HCT116 (cell line): ENCODE data around the gene MTRR. TPM values are rescaled to one million over a fixed set of nuclear protein-coding genes. Genes with fewer than 3 reads are reported as not detected.

Experiments used
- ATAC-seq: fragments of 200-7000 bp; cut with Tn5 transposase; 2 replicates; pipeline ENCODE4 v1.9.1; 2020; ENCODE audit warnings: mild to moderate bottlenecking, moderate library complexity
- BruUV-seq: library from RNA; stranded (reverse); fragments of 400-500 nt; replicated peaks from 2 replicates; lab custom pipeline; 2021; lab: Mats Ljungman, UMichigan
- CTCF ChIA-PET: fragments of 300-600 bp; sonication (Branson Sonifier 250); formaldehyde crosslinking; loops from one replicate; lab custom pipeline; 2021; ENCODE audit warnings: antibody characterized with exemption; lab: Charles Lee
- POLR2A ChIA-PET: fragments of 300-600, 350-600 bp; sonication (Branson Sonifier 250); formaldehyde crosslinking; loops from one replicate; lab custom pipeline; 2021; ENCODE audit warnings: antibody characterized with exemption; lab: Charles Lee
- RAD21 ChIA-PET, 2 experiments: fragments of 300-600 bp; sonication (Branson Sonifier 250); formaldehyde crosslinking; loops; one replicate each; lab custom pipeline; 2023; ENCODE audit warnings: low total read pairs in 2 of 2; ENCODE audit not compliant: uncharacterized antibody in 2 of 2, unreplicated experiment in 2 of 2, low non-redundant PET in 1 of 2; lab: Charles Lee
- DNase-seq: peaks from one replicate; pipeline ENCODE4 v3.0.0-alpha.2; 2010; ENCODE audit warnings: low read depth, low spot score
- H2AFZ ChIP-seq: fragments of 200-600 bp; shearing (Covaris generic), sonication (generic); 2 replicates; pipeline ENCODE4 v1.6.1; 2017; ENCODE audit warnings: low read depth, mixed run types, mixed read lengths, antibody characterized with exemption, low read length; ENCODE audit not compliant: poor library complexity, severe bottlenecking
- H3K27ac ChIP-seq: 2 replicates; pipeline ENCODE4 v1.5.1; 2012; ENCODE audit warnings: low read depth, low read length
- H3K27me3 ChIP-seq: fragments of 200-600 bp; sonication (generic); 2 replicates; pipeline ENCODE4 v1.6.1; 2016; ENCODE audit warnings: mixed run types, low read length, mixed read lengths; ENCODE audit not compliant: insufficient read depth
- H3K36me3 ChIP-seq, 2 experiments: fragments of 200-500 bp in 1 of 2; fragments of 200-600 bp in 1 of 2; sonication (Bioruptor generic) in 1 of 2; sonication (generic) in 1 of 2; 2 replicates each; pipeline versions ENCODE4 v1.5.1 to v1.6.1; 2014 to 2016; ENCODE audit warnings: low read length in 2 of 2, inconsistent platforms in 1 of 2, mixed read lengths in 1 of 2, mixed run types in 1 of 2; ENCODE audit not compliant: insufficient read depth in 2 of 2, control insufficient read depth in 1 of 2
- H3K4me1 ChIP-seq, 2 experiments: fragments of 200-600 bp in 1 of 2; sonication (generic) in 1 of 2; 2 replicates each; pipeline versions ENCODE4 v1.5.1 to v1.6.1; 2012 to 2017; ENCODE audit warnings: low read length in 2 of 2, inconsistent platforms in 1 of 2, mild to moderate bottlenecking in 1 of 2, mixed read lengths in 1 of 2, mixed run types in 1 of 2, moderate library complexity in 1 of 2; ENCODE audit not compliant: insufficient read depth in 2 of 2, control insufficient read depth in 1 of 2
- H3K4me2 ChIP-seq: fragments of 200-600 bp; sonication (generic); 2 replicates; pipeline ENCODE4 v1.6.1; 2017; ENCODE audit warnings: mixed run types, low read length, mixed read lengths
- H3K4me3 ChIP-seq, 2 experiments: fragments of 200-600 bp in 1 of 2; sonication (generic) in 1 of 2; replicated peaks in 1 of 2; 2 replicates each; pipeline ENCODE4 v1.5.1; 2011 to 2016; ENCODE audit warnings: low read length in 2 of 2, control low read depth in 1 of 2, low read depth in 1 of 2, mild to moderate bottlenecking in 1 of 2, mixed read lengths in 1 of 2, mixed run types in 1 of 2
- H3K79me2 ChIP-seq: fragments of 200-600 bp; sonication (generic); 2 replicates; pipeline ENCODE4 v1.6.1; 2017; ENCODE audit warnings: mild to moderate bottlenecking, mixed run types, low read length, moderate library complexity, mixed read lengths; ENCODE audit not compliant: insufficient read depth
- H3K9ac ChIP-seq: fragments of 200-600 bp; sonication (generic); 2 replicates; pipeline ENCODE4 v1.6.1; 2016; ENCODE audit warnings: low read length, mixed read lengths
- H3K9me2 ChIP-seq: fragments of 200-600 bp; sonication (generic), shearing (Covaris generic); 2 replicates; pipeline ENCODE4 v1.6.1; 2017; ENCODE audit warnings: mixed run types, mild to moderate bottlenecking, moderate library complexity; ENCODE audit not compliant: insufficient read depth
- H3K9me3 ChIP-seq, 2 experiments: fragments of 200-500 bp in 1 of 2; fragments of 200-600 bp in 1 of 2; sonication (Bioruptor generic) in 1 of 2; sonication (generic) in 1 of 2; 2 replicates each; pipeline ENCODE4 v1.6.1; 2014 to 2017; ENCODE audit warnings: low read length in 2 of 2, mixed read lengths in 2 of 2, inconsistent platforms in 1 of 2, low read depth in 1 of 2, mild to moderate bottlenecking in 1 of 2, mixed run types in 1 of 2, moderate library complexity in 1 of 2; ENCODE audit not compliant: control insufficient read depth in 1 of 2, insufficient read depth in 1 of 2
- H4K20me1 ChIP-seq: fragments of 200-600 bp; sonication (generic), shearing (Covaris generic); 2 replicates; pipeline ENCODE4 v1.6.1; 2017; ENCODE audit warnings: mixed run types, mild to moderate bottlenecking, moderate library complexity; ENCODE audit not compliant: insufficient read depth
- CEBPB ChIP-seq: IDR thresholded peaks from 2 replicates; pipeline ENCODE4 v1.6.1; 2012; ENCODE audit warnings: low read depth
- EGR1 ChIP-seq: IDR thresholded peaks from 2 replicates; pipeline ENCODE4 v1.6.1; 2012; ENCODE audit warnings: low read depth
- ELF1 ChIP-seq: IDR thresholded peaks from 2 replicates; pipeline ENCODE4 v1.6.1; 2012; ENCODE audit warnings: low read depth, borderline replicate concordance
- EZH2 ChIP-seq: fragments of 200-600 bp; sonication (generic); IDR thresholded peaks from 2 replicates; pipeline ENCODE4 v1.6.1; 2017; ENCODE audit warnings: antibody characterized with exemption, mixed run types
- EZH2phosphoT487 ChIP-seq: fragments of 200-600 bp; IDR thresholded peaks from 2 replicates; pipeline ENCODE4 v1.6.1; 2018; ENCODE audit warnings: antibody characterized with exemption, borderline replicate concordance
- MAX ChIP-seq: IDR thresholded peaks from 2 replicates; pipeline ENCODE4 v1.6.1; 2012
- POLR2A ChIP-seq: IDR thresholded peaks from 2 replicates; pipeline ENCODE4 v1.7.0; 2011; ENCODE audit warnings: borderline replicate concordance; ENCODE audit not compliant: insufficient read depth, insufficient read length; ENCODE audit errors: extremely low read depth
- POLR2AphosphoS5 ChIP-seq: IDR thresholded peaks from 2 replicates; pipeline ENCODE4 v1.6.1; 2011; ENCODE audit warnings: mild to moderate bottlenecking, low read depth, low read length, moderate library complexity
- RAD21 ChIP-seq: IDR thresholded peaks from 2 replicates; pipeline ENCODE4 v1.6.1; 2012; ENCODE audit warnings: low read depth, mild to moderate bottlenecking
- SIN3A ChIP-seq: IDR thresholded peaks from 2 replicates; pipeline ENCODE4 v1.6.1; 2012; ENCODE audit warnings: low read depth
- SP1 ChIP-seq: IDR thresholded peaks from 2 replicates; pipeline ENCODE4 v1.6.1; 2012; ENCODE audit warnings: low read depth
- SRF ChIP-seq: IDR thresholded peaks from 2 replicates; pipeline ENCODE4 v1.6.1; 2012; ENCODE audit warnings: low read depth
- TCF7L2 ChIP-seq: IDR thresholded peaks from 2 replicates; pipeline ENCODE4 v1.7.0; 2011; ENCODE audit warnings: borderline replicate concordance, inconsistent platforms; ENCODE audit not compliant: insufficient read depth, insufficient read length; ENCODE audit errors: extremely low read depth
- YY1 ChIP-seq: IDR thresholded peaks from 2 replicates; pipeline ENCODE4 v1.6.1; 2011; ENCODE audit warnings: low read length, low read depth, moderate library complexity, mild to moderate bottlenecking; ENCODE audit not compliant: insufficient replicate concordance; ENCODE audit errors: extremely low read depth
- ZFX ChIP-seq: fragments of 450-650 bp; IDR thresholded peaks from 2 replicates; pipeline ENCODE4 v1.6.1; 2017
- intact Hi-C: fragments of 100-400 bp; cut with micrococcal nuclease; formaldehyde crosslinking; loops from 2 replicates; pipeline ENCODE4 v1.10.0; 2022
- total RNA-seq: library from RNA; stranded (reverse); gene quantifications from one replicate; pipeline ENCODE4 v1.2.1, GENCODE V29; 2021; ENCODE audit not compliant: unreplicated experiment
- TF ChIP-seq, protein P1 (sequence below): IDR thresholded peaks from 2 replicates; pipeline ENCODE4 v1.6.1; 2012; ENCODE audit warnings: low read depth
- TF ChIP-seq, protein P2 (sequence below), 3 experiments: fragments of 200-600 bp in 1 of 3; sonication (generic) in 1 of 3; IDR thresholded peaks in 2 of 3; conservative IDR thresholded peaks in 1 of 3; 2 replicates each; pipeline ENCODE4 v1.5.1; 2012 to 2017; ENCODE audit warnings: low read depth in 2 of 3, low read length in 2 of 3, antibody characterized with exemption in 1 of 3, borderline replicate concordance in 1 of 3, control low read depth in 1 of 3, mild to moderate bottlenecking in 1 of 3, mixed read lengths in 1 of 3, mixed run types in 1 of 3, moderate library complexity in 1 of 3; ENCODE audit not compliant: insufficient read depth in 1 of 3
- TF ChIP-seq, protein P3 (sequence below): IDR thresholded peaks from 2 replicates; pipeline ENCODE4 v1.6.1; 2012

Gene MTRR
- total RNA-seq, 1 experiment from 2014 or later = 32.5 TPM

- ATAC-seq = no peak
- Histone ChIP-seq H3K79me2 (no peaks in the 10 kb centered on the region), H3K36me3 (peaks cover 5 to 21% of the 10 kb centered on the region in 2 experiments; a peak in 3 of 4 replicates), H2AFZ (no peak overlapping the region), H4K20me1 (no peaks in the 10 kb centered on the region), H3K27ac (no peak overlapping the region), H3K4me1 (no peaks in the 10 kb centered on the region), H3K27me3 (no peaks in the 10 kb centered on the region), H3K4me2 (no peak overlapping the region), H3K4me3 (no peak overlapping the region), H3K9me2 (no peaks in the 10 kb centered on the region), H3K9ac (no peak overlapping the region), H3K9me3 (no peaks in the 10 kb centered on the region)
- intact Hi-C loops = loop anchor here (5.0 kb wide), 1 partner anchor 1090 kb away; no protein-coding TSS in a partner anchor
- RAD21 ChIA-PET = no interaction called here
- DNase-seq = no peak
- POLR2A ChIA-PET = interaction anchor here (1.2 kb wide), 1 partner anchor 12 kb away, joined by 3 read pairs; the partner anchor contains the start of genes FASTKD3 and MTRR
- TF ChIP-seq EZH2 (no peak), SRF (no peak), TCF7L2 (no peak), EGR1 (no peak), EZH2phosphoT487 (no peak), SP1 (no peak), POLR2A (no peak), ELF1 (no peak), YY1 (no peak), POLR2AphosphoS5 (no peak), MAX (no peak), SIN3A (no peak), CEBPB (no peak), ZFX (no peak), RAD21 (no peak)
- TF ChIP-seq, protein P1, sequence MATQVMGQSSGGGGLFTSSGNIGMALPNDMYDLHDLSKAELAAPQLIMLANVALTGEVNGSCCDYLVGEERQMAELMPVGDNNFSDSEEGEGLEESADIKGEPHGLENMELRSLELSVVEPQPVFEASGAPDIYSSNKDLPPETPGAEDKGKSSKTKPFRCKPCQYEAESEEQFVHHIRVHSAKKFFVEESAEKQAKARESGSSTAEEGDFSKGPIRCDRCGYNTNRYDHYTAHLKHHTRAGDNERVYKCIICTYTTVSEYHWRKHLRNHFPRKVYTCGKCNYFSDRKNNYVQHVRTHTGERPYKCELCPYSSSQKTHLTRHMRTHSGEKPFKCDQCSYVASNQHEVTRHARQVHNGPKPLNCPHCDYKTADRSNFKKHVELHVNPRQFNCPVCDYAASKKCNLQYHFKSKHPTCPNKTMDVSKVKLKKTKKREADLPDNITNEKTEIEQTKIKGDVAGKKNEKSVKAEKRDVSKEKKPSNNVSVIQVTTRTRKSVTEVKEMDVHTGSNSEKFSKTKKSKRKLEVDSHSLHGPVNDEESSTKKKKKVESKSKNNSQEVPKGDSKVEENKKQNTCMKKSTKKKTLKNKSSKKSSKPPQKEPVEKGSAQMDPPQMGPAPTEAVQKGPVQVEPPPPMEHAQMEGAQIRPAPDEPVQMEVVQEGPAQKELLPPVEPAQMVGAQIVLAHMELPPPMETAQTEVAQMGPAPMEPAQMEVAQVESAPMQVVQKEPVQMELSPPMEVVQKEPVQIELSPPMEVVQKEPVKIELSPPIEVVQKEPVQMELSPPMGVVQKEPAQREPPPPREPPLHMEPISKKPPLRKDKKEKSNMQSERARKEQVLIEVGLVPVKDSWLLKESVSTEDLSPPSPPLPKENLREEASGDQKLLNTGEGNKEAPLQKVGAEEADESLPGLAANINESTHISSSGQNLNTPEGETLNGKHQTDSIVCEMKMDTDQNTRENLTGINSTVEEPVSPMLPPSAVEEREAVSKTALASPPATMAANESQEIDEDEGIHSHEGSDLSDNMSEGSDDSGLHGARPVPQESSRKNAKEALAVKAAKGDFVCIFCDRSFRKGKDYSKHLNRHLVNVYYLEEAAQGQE = no peak
- TF ChIP-seq, protein P2, sequence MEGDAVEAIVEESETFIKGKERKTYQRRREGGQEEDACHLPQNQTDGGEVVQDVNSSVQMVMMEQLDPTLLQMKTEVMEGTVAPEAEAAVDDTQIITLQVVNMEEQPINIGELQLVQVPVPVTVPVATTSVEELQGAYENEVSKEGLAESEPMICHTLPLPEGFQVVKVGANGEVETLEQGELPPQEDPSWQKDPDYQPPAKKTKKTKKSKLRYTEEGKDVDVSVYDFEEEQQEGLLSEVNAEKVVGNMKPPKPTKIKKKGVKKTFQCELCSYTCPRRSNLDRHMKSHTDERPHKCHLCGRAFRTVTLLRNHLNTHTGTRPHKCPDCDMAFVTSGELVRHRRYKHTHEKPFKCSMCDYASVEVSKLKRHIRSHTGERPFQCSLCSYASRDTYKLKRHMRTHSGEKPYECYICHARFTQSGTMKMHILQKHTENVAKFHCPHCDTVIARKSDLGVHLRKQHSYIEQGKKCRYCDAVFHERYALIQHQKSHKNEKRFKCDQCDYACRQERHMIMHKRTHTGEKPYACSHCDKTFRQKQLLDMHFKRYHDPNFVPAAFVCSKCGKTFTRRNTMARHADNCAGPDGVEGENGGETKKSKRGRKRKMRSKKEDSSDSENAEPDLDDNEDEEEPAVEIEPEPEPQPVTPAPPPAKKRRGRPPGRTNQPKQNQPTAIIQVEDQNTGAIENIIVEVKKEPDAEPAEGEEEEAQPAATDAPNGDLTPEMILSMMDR (IDR thresholded peaks at IDR 0.05 in 2 of 3, conservative IDR thresholded peaks at IDR 0.05 in 1 of 3; ENCODE audit: borderline replicate concordance in 1 of 3, insufficient read depth in 1 of 3, low read depth in 2 of 3, low read length in 2 of 3) = no peak
- TF ChIP-seq, protein P3, sequence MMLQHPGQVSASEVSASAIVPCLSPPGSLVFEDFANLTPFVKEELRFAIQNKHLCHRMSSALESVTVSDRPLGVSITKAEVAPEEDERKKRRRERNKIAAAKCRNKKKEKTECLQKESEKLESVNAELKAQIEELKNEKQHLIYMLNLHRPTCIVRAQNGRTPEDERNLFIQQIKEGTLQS = no peak
- no TSS peak for BruUV-seq
- CTCF ChIA-PET = no interaction called here
These were observed 11.6 kb upstream of the MTRR start for GRCh38 chr5:7857361-7857760.
